BLaER1 (cell line): Measurements from ENCODE around the gene DSTYK.

Experiments used
- H3K27ac ChIP-seq: shearing (Covaris generic); formaldehyde crosslinking; 2 replicates; pipeline ENCODE4 v1.8.1; 2022
- H3K27me3 ChIP-seq: shearing (Covaris generic); formaldehyde crosslinking; 2 replicates; pipeline ENCODE4 v1.8.1; 2022
- H3K36me3 ChIP-seq: shearing (Covaris generic); formaldehyde crosslinking; 2 replicates; pipeline ENCODE4 v1.8.1; 2022
- H3K4me1 ChIP-seq: shearing (Covaris generic); formaldehyde crosslinking; 2 replicates; pipeline ENCODE4 v1.8.1; 2022
- H3K4me2 ChIP-seq: shearing (Covaris generic); formaldehyde crosslinking; 2 replicates; pipeline ENCODE4 v1.8.1; 2022
- H3K4me3 ChIP-seq: shearing (Covaris generic); formaldehyde crosslinking; 2 replicates; pipeline ENCODE4 v1.8.1; 2022
- H3K9ac ChIP-seq: shearing (Covaris generic); formaldehyde crosslinking; 2 replicates; pipeline ENCODE4 v1.8.1; 2022
- H3K9me3 ChIP-seq: shearing (Covaris generic); formaldehyde crosslinking; 2 replicates; pipeline ENCODE4 v1.8.1; 2022
- H4K20me1 ChIP-seq: shearing (Covaris generic); formaldehyde crosslinking; 2 replicates; pipeline ENCODE4 v1.8.1; 2022
- Cebpa-rat ChIP-seq: shearing (Covaris generic); IDR thresholded peaks from 2 replicates; pipeline ENCODE4 v1.8.1; 2022

DSTYK gene

GRCh38 chr1:205199931-205200299 lies 11.6 kb downstream of the DSTYK start:
- Histone ChIP-seq H3K27me3 (no peaks in the 10 kb centered on the region), H3K4me3 (no peak overlapping the region), H3K4me1 (no peaks in the 10 kb centered on the region), H3K27ac (no peak overlapping the region), H3K4me2 (no peak overlapping the region), H4K20me1 (peaks cover 96% of the 10 kb centered on the region), H3K9me3 (no peaks in the 10 kb centered on the region), H3K9ac (no peak overlapping the region), H3K36me3 (no peaks in the 10 kb centered on the region)
- no peak for TF ChIP-seq Cebpa-rat

GRCh38 chr1:205199090-205199930 lies 12.2 kb downstream of the DSTYK start:
- Histone ChIP-seq H3K4me3 (no peak overlapping the region), H3K36me3 (no peaks in the 10 kb centered on the region), H3K4me1 (no peaks in the 10 kb centered on the region), H3K27me3 (no peaks in the 10 kb centered on the region), H3K27ac (no peak overlapping the region), H3K9me3 (no peaks in the 10 kb centered on the region), H3K4me2 (no peak overlapping the region), H4K20me1 (peaks cover 96% of the 10 kb centered on the region), H3K9ac (no peak overlapping the region)
- no peak for TF ChIP-seq Cebpa-rat

GRCh38 chr1:205192287-205192686 lies 19.2 kb downstream of the DSTYK start:
- no peaks in the 10 kb centered on the region for H3K9me3 ChIP-seq
- no peaks in the 10 kb centered on the region; the same call in none of the 2 replicates for H3K36me3 ChIP-seq
- H3K4me1 ChIP-seq: 0 out of 2 replicates have a peak, but pooled peaks cover 5% of the 10 kb centered on the region
- no peaks in the 10 kb centered on the region for H3K27me3 ChIP-seq
- H3K4me3 ChIP-seq: no peak overlapping the region
- H3K27ac ChIP-seq: no peak overlapping the region
- peaks cover 99% of the 10 kb centered on the region for H4K20me1 ChIP-seq
- no peak overlapping the region for H3K9ac ChIP-seq
- no peak for TF ChIP-seq Cebpa-rat
- no peak overlapping the region for H3K4me2 ChIP-seq

GRCh38 chr1:205191622-205192021 lies 19.9 kb downstream of the DSTYK start:
- Histone ChIP-seq H3K4me1 (0 out of 2 replicates have a peak, but pooled peaks cover 7% of the 10 kb centered on the region), H3K9me3 (no peaks in the 10 kb centered on the region), H3K27ac (no peak overlapping the region), H3K36me3 (no peaks in the 10 kb centered on the region; the same call in none of the 2 replicates), H3K27me3 (no peaks in the 10 kb centered on the region), H3K9ac (no peak overlapping the region), H3K4me3 (no peak overlapping the region), H4K20me1 (peaks cover 99% of the 10 kb centered on the region), H3K4me2 (no peak overlapping the region)
- no peak for TF ChIP-seq Cebpa-rat

DNA sequence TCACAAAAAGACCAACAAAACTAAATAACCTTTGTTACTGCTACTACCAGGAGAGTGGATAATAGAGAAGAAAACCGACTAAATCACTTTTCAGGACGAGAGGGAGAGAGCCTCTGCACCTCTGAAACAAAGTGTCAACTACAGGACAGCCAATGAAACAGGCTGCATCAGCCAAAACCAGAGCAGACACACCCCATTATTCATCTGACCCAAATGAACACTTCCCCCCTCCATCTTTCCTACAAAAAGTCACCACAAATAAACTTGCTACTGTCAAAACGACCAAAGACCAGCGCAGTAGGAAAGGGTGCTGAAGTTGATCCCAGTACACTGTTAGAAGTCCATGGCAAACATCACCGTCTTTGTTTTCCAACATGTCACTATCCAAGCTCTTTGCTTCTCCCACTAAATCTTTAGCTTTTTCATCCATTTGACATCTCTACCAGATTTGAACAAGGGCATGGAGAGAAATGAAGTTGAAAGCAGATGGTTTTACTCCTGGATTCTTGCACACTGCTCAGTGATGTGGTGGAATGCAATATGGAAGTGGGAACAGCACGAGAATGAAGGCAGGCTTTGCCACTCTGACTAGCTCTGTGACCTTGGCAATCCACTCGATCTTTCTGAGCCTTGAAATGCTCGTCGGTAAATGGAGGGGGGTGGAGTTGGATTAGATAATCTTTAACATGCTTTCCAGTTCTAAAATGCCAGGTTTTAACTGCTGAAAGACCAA lies 20.5 kb downstream of the DSTYK start:
- no peaks in the 10 kb centered on the region for H3K9me3 ChIP-seq
- no peak for TF ChIP-seq Cebpa-rat
- no peak overlapping the region for H3K4me3 ChIP-seq
- no peak overlapping the region for H3K9ac ChIP-seq
- H3K4me1 ChIP-seq: 0 out of 2 replicates have a peak, but pooled peaks cover 13% of the 10 kb centered on the region
- no peaks in the 10 kb centered on the region for H3K27me3 ChIP-seq
- no peaks in the 10 kb centered on the region; the same call in none of the 2 replicates for H3K36me3 ChIP-seq
- H4K20me1 ChIP-seq: peaks cover 99% of the 10 kb centered on the region
- no peak overlapping the region for H3K4me2 ChIP-seq
- H3K27ac ChIP-seq: no peak overlapping the region

DNA sequence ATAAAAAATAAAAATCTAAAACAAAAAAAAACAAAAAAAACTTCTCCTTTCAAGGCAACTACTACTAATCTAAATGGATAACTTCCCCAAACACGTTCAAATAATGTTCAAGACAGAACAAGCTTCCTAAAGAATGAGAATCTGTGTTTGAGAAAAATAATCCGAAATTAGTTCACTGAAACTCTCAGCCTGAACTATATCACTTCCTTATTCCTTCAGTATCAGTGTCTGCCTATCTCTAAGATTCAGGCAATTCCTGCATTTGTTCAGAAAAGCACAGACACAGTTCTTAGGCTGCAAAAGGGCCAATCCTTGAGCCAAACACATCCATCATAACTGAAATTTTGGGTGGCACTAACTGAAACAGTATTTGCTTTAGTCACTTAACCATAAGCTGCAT lies 22.4 kb downstream of the DSTYK start:
- Histone ChIP-seq H3K27me3 (no peaks in the 10 kb centered on the region), H4K20me1 (peaks cover 100% of the 10 kb centered on the region), H3K4me3 (no peak overlapping the region), H3K27ac (no peak overlapping the region), H3K36me3 (no peaks in the 10 kb centered on the region; the same call in none of the 2 replicates), H3K9me3 (no peaks in the 10 kb centered on the region), H3K9ac (no peak overlapping the region), H3K4me1 (peaks cover 20% of the 10 kb centered on the region), H3K4me2 (no peak overlapping the region)
- no peak for TF ChIP-seq Cebpa-rat

DNA sequence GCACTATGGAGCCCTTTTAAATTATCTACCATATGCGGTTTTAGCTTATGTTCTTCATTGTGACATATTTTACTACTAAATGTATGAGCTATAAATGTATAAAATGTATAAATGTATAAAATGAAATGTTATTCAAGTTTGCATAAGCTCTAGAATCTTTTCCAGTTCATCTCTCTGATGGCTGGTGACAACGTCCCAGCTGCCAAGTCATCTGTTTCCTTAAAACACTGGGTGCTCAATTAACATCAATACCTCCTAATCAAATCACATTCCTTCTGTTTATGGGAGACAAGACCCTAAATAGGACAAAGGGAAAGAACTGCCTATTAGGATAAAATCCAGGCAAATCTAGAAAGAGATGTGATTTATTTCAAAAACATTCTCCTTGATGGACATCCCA lies 22.9 kb downstream of the DSTYK start:
- TF ChIP-seq Cebpa-rat: no peak
- peaks cover 100% of the 10 kb centered on the region for H4K20me1 ChIP-seq
- H3K27me3 ChIP-seq: no peaks in the 10 kb centered on the region
- no peaks in the 10 kb centered on the region for H3K9me3 ChIP-seq
- H3K4me3 ChIP-seq: no peak overlapping the region
- no peak overlapping the region for H3K9ac ChIP-seq
- no peak overlapping the region for H3K27ac ChIP-seq
- H3K4me2 ChIP-seq: no peak overlapping the region
- H3K4me1 ChIP-seq: peaks cover 25% of the 10 kb centered on the region
- no peaks in the 10 kb centered on the region; the same call in none of the 2 replicates for H3K36me3 ChIP-seq

DNA sequence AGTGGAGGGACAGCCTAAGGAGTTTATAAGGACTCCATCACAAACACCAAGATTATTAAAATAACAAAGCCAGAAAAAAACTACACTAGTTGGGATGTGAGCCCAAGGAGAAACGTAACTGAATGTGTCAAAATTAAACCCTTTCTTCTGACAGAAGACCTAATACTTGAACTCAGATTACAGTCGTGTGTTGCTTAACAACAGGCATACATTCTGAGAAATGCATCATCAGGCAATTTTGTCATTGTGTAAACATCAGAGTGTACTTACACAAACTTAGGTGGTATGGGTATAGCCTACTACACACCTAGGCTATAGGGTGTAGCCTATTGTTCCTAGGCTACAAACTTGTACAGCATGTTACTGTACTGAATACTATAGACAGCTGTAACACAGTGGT lies 23.4 kb downstream of the DSTYK start:
- H3K4me2 ChIP-seq: no peak overlapping the region
- no peak overlapping the region for H3K4me3 ChIP-seq
- no peak overlapping the region for H3K9ac ChIP-seq
- H3K4me1 ChIP-seq: peaks cover 30% of the 10 kb centered on the region
- peaks cover 100% of the 10 kb centered on the region for H4K20me1 ChIP-seq
- H3K36me3 ChIP-seq: no peaks in the 10 kb centered on the region; the same call in none of the 2 replicates
- no peaks in the 10 kb centered on the region for H3K27me3 ChIP-seq
- H3K27ac ChIP-seq: no peak overlapping the region
- TF ChIP-seq Cebpa-rat: no peak
- no peaks in the 10 kb centered on the region for H3K9me3 ChIP-seq

- no peaks in the 10 kb centered on the region for H3K27me3 ChIP-seq
- no peak overlapping the region for H3K27ac ChIP-seq
- H3K4me1 ChIP-seq: peaks cover 33% of the 10 kb centered on the region
- H3K36me3 ChIP-seq: peaks cover 4% of the 10 kb centered on the region
- H3K4me2 ChIP-seq: no peak overlapping the region
- H4K20me1 ChIP-seq: peaks cover 100% of the 10 kb centered on the region
- no peak overlapping the region for H3K9ac ChIP-seq
- TF ChIP-seq Cebpa-rat: no peak
- H3K9me3 ChIP-seq: no peaks in the 10 kb centered on the region
- H3K4me3 ChIP-seq: no peak overlapping the region
These were observed 24.1 kb downstream of the DSTYK start for GRCh38 chr1:205187420-205187819.

DNA sequence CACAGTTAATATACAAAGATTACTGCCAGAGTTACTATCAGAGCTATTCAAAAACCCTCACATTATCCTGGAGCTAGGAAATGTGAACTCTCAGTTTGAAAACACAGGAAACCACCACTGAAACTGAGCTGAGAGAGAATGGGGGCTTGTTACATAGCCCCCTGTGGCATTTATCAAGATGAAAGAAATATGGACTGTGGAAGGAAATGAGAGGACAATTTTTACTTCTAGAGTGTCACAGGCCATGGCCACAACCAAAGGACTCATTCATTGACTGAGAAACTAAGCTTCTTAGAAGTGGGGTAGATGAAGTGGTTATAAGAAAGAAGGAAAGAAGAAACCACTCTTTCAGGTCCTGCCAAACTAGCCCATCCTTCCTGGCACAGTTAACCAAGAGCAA lies 25.3 kb downstream of the DSTYK start:
- H3K9me3 ChIP-seq: no peaks in the 10 kb centered on the region
- TF ChIP-seq Cebpa-rat: no peak
- peaks cover 4% of the 10 kb centered on the region for H3K36me3 ChIP-seq
- no peak overlapping the region for H3K4me3 ChIP-seq
- H3K9ac ChIP-seq: no peak overlapping the region
- H3K4me2 ChIP-seq: no peak overlapping the region
- no peaks in the 10 kb centered on the region for H3K27me3 ChIP-seq
- H3K27ac ChIP-seq: no peak overlapping the region
- H3K4me1 ChIP-seq: peaks cover 33% of the 10 kb centered on the region
- H4K20me1 ChIP-seq: peaks cover 97% of the 10 kb centered on the region
